ENCODE results near the gene INTS3. TPM values are rescaled to one million over a fixed set of nuclear protein-coding genes. Genes with fewer than 3 reads are reported as not detected.

The INTS3 gene
- total RNA-seq, 1 donor from 2014 or later: 34.3 TPM

DNA sequence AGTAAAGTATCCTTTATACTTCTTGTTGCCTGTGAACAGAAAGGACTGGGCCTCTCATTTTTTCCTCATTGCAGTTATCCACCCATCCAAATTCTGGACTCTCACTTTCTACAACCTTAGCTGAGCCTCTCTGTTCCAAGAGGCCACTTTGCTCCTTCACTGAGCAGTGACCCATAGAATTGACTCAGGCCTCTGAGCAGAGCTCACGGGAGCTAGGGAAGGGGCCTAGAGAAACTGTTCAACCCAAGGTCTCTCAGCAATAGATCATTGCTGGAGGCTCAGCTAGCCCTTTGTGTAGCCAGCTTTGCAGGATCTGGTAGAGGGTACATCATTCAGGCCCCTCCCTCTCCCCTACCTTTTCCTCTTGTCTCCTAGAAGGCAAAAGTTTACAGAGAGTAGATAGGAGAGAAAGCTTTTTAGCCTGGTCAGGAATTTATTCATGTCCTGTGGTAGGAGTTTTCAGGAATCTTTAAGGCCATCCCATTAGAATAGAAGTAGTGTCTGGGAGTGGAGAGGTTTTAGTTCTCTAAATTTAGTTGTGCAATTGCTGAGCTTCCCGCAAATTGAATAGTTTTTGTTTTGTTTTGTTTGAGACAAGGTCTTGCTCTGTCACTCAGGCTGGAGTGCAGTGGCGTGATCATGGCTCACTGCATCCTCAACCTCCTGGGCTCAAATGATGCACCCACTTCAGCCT is 6.7 kb downstream of the INTS3 start:
- no peak for TF ChIP-seq CTCF (IDR thresholded peaks at IDR 0.05; ENCODE audit: borderline replicate concordance)

GRCh38 chr1:153735090-153735420 is 7.2 kb downstream of the INTS3 start:
- intact Hi-C loops (cut with micrococcal nuclease): no loop called here
- H3K27me3 ChIP-seq (ENCODE audit: low read depth): no peaks in the 10 kb centered on the region
- H3K27ac ChIP-seq (replicated peaks): peak overlapping the region; percentile 2
- H3K9me3 ChIP-seq (replicated peaks): no peaks in the 10 kb centered on the region
- H3K36me3 ChIP-seq: peaks cover 8% of the 10 kb centered on the region
- H3K4me1 ChIP-seq: peaks cover 39% of the 10 kb centered on the region
- H3K4me3 ChIP-seq: no peak overlapping the region
- no peak for DNase-seq
- no peak for TF ChIP-seq CTCF (IDR thresholded peaks at IDR 0.05; ENCODE audit: borderline replicate concordance)

More for the DNA sequence above, 6.7 kb downstream of the INTS3 start:
- H3K9me3 ChIP-seq (replicated peaks): no peaks in the 10 kb centered on the region
- DNase-seq: no peak
- intact Hi-C loops (cut with micrococcal nuclease): no loop called here
- peaks cover 44% of the 10 kb centered on the region for H3K4me1 ChIP-seq
- H3K36me3 ChIP-seq: peaks cover 5% of the 10 kb centered on the region
- H3K27me3 ChIP-seq (ENCODE audit: low read depth): no peaks in the 10 kb centered on the region
- H3K4me3 ChIP-seq: no peak overlapping the region
- peak overlapping the region; percentile 40 for H3K27ac ChIP-seq (replicated peaks)

DNA sequence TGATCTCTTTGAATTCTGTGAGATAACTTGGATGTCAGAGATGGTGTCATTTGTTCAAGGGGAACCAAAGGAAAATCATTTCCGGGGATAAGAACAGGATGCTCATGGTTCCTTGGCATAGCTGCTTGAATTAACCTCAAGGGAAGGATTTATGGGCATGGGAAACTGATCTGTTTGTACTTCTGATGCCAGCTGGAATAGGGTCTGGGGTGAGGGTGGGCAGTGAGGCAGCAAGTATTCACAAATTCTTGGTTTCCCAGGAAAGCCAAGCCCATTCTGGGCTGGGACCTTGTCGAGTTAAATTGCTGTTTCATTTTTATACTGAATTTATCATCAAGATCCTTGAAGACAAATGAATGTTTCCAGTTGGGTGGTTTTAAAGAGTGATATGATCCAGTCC is 14.1 kb downstream of the INTS3 start:
- Histone ChIP-seq H3K4me1 (peaks cover 15% of the 10 kb centered on the region), H3K27ac (replicated peaks) (no peak overlapping the region), H3K9me3 (replicated peaks) (no peaks in the 10 kb centered on the region), H3K4me3 (no peak overlapping the region), H3K36me3 (peaks cover 57% of the 10 kb centered on the region), H3K27me3 (ENCODE audit: low read depth) (no peaks in the 10 kb centered on the region)
- TF ChIP-seq CTCF (IDR thresholded peaks at IDR 0.05; ENCODE audit: borderline replicate concordance): no peak
- DNase-seq: no peak
- intact Hi-C loops (cut with micrococcal nuclease): no loop called here

DNA sequence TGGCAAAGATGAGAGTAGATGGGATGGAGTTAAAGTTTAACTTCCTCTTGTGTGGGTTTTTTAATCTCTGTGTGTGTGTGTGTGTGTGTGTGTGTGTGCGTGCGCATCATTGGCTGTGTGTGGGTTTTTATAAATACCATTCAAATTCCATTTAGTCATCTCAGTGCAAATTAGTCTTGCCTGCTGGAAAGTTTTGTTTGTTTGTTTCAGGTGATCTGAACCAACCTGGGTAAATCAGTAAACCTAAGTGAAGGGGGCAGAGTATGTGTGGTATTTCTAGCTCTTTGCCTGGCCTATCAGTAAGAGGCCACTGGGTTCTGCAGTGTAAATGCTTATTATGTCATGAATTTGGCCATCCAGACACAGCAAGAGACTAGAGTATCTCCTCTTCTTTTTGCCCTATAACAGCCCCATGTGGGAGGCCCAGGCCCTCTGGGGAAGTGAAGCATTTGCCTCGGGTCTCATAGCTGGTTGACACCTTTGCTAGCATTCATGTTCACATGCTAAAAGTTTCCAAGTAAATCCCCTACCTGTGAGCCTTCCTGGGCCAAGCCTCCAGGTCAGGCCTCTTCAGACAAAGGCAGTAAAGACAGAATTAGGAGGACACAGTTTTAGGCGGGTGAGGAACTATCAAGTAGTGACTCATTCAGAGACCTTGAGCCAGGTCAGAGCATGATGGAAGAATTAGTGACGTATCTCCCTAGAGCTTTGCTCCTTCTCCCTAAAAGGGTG is 14.7 kb downstream of the INTS3 start:
- H3K36me3 ChIP-seq: peaks cover 63% of the 10 kb centered on the region
- no peak for DNase-seq
- H3K4me1 ChIP-seq: peaks cover 21% of the 10 kb centered on the region
- H3K4me3 ChIP-seq: no peak overlapping the region
- intact Hi-C loops (cut with micrococcal nuclease): no loop called here
- no peak for TF ChIP-seq CTCF (IDR thresholded peaks at IDR 0.05; ENCODE audit: borderline replicate concordance)
- H3K27ac ChIP-seq (replicated peaks): no peak overlapping the region
- no peaks in the 10 kb centered on the region for H3K27me3 ChIP-seq (ENCODE audit: low read depth)
- no peaks in the 10 kb centered on the region for H3K9me3 ChIP-seq (replicated peaks)

GRCh38 chr1:153745417-153745816 is 17.6 kb downstream of the INTS3 start:
- intact Hi-C loops (cut with micrococcal nuclease): loop anchor here (5.0 kb wide), 1 partner anchor 68 kb away; the partner anchor contains the start of gene NPR1
- peaks cover 49% of the 10 kb centered on the region for H3K4me1 ChIP-seq
- H3K4me3 ChIP-seq: no peak overlapping the region
- H3K9me3 ChIP-seq (replicated peaks): no peaks in the 10 kb centered on the region
- peaks cover 65% of the 10 kb centered on the region for H3K36me3 ChIP-seq
- TF ChIP-seq CTCF (IDR thresholded peaks at IDR 0.05; ENCODE audit: borderline replicate concordance): no peak
- H3K27ac ChIP-seq (replicated peaks): no peak overlapping the region
- no peak for DNase-seq
- no peaks in the 10 kb centered on the region for H3K27me3 ChIP-seq (ENCODE audit: low read depth)
